NCI-H526 treated with DMSO at 0.1 percent for 48 hours (cell line): ENCODE data around the gene OLA1.

Experiments
- DNase-seq: peaks from one replicate; lab custom pipeline; 2025; lab: John Stamatoyannopoulos, UW

OLA1 gene

DNA sequence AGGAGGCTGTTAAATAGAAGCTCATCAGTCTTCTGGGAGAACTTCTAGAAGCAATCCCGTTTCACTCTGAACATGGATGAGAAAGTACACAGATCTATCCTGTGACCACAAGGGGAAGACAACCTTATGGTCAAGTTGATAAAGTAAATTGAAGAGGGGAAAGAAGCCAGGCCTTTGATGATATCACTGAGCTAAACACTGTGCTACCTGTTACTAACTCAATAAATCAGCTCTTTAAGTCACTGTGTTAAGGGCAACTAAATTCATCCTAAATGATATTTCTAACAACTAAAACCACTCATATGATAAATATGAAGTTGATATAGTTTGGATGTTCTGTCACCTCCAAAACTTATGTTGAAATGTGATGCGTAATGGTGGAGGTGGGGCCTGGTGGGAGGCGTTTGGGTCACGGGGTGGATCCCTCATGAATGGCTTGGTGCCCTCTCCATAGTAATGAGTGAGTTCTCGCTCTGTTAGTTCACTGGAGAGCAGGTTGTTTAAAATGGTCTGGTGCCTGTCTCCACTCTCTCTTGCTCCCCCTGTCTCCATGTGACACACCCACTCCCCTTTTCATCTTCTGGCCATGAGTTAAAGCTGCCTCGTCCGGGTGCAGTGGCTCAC lies 23.6 kb downstream of the OLA1 start:
- no peak for DNase-seq

DNA sequence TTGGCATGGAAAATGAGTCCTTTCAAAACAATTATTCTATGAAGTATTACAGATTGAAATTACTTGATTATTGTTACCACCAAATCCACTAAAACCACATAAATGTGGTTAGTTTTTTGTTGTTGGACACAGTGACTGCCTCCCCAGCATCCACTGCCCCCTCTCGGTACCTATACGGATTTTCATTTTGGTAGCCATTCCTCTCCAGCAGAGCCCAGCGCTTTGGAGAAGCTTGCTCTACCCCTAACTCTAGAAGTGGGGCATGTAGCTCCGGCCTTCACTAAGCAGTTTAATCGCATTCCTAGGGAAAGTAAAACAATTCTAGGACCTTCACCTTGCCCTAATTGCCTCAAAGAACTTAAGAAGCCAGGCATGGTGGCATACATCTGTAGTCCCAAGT lies 24.2 kb downstream of the OLA1 start:
- no peak for DNase-seq

GRCh38 chr2:174223388-174223787 lies 24.9 kb downstream of the OLA1 start:
- DNase-seq: no peak

- no peak for DNase-seq
Measured at GRCh38 chr2:174222154-174222553, 26.2 kb downstream of the OLA1 start.

GRCh38 chr2:174219321-174219720 lies 29.0 kb downstream of the OLA1 start:
- DNase-seq: no peak

DNA sequence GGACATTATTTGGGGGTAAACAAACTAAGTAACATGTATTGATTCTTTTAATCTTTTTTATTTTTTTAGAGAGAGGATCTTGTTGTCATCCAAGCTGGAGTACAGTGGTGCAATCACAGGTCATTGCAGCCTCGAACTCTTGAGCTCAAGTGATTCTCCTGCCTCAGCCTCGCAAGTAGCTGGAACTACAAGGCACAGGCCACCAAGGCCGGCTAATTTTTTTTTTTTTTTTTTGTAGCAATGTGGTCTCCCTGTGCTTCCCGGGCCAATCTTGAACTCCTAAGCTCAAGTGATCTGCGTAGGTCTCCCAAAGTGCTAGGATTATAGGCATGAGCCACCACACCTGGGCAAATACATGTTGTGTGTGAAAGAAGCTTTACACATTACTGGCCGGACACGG lies 29.6 kb downstream of the OLA1 start:
- DNase-seq: no peak

- no peak for DNase-seq
Measured at GRCh38 chr2:174217869-174218268, 30.5 kb downstream of the OLA1 start.

DNA sequence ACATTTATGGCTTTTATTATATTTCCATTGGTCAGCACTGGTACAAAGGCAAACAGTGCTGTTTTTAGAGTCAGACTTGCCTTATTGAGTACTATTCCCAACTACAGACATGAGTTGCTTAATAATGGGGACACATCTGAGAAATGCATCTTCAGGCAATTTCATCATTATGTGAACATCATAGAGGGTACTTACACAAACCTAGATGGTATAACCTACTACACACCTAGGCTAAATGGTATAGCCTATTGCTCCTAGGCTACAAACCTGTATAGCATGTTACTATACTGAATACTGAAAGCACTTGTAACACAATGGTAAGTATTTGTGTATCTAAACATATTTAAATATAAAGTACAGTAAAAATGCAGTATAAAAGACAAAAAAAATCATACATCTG lies 36.4 kb downstream of the OLA1 start:
- no peak for DNase-seq

DNA sequence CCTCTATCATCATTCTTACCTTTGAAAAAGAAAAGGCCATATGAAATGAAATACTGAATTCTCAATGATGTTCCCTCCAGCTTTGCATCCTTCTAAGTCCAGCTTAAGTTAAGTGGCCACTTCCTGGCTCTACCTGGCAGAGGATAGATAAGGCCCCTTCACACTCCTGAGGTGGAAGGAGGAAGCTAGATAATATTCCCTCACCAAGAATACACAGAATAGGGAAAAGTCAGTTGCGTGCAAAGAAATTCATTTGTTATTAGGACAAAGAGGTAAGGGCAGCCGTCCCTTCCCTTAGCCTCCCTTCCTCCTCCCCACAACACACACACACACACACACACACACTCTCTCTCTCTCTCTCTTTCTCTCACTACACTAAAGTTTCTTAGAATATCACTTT lies 37.5 kb downstream of the OLA1 start:
- DNase-seq: no peak

DNA sequence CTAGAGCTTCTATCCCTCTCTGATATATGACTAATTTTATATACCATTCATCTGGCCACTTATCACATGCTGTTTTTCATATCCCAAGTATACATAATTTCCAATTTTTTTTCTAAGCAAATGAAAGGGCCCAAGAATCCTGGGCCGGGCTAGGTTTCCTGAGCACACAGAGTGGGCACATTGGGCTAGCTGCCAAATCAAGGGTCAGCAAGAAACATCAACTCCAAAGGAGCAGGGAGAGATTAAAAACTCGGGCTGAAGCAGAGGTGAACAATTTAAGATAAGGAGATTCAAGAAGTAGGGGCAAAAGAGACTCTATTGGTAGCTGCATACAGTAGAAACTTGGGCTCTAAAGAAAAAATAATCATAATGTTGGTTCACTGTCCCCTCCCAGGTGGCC lies 39.0 kb downstream of the OLA1 start:
- DNase-seq: no peak

DNA sequence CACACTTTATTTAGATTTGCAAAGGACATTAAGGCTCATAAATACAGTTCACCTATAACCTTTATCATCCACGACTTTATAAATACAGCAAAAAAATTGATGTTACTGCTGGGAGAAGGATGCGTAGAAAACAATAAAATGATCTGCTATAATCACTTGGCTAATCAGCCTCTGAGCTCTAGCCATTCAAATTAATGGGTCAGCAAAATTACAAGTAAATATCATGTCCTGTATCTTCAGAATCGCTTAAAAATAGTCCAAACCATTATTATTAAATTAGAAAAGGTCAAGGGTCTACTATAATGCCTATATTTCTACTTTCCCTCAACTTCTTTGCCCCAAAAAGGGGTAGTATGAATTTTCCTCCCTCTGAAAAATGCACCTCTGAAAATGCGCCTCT lies 40.3 kb downstream of the OLA1 start:
- no peak for DNase-seq

DNA sequence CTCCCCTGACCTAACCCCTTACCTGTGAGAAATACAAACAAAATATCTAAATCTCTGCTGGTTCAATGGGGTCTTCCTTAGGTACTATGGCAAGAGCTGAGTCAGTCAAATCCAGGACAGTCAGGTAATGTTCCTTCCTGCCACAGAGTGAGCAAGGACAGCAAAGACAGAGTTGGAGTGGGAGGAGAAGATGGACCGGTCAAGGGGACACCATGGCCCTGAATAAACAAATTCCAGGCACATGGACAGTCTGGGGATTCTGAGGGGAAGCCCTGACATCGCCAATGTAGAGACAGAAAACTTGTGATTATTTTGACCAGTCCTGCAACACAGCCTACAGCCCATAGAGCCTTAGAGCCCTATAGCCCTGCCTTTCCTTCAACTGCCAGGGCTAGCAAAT lies 42.8 kb downstream of the OLA1 start:
- no peak for DNase-seq

GRCh38 chr2:174202188-174202587 lies 46.1 kb downstream of the OLA1 start:
- no peak for DNase-seq

GRCh38 chr2:174198846-174199564 lies 49.3 kb downstream of the OLA1 start:
- DNase-seq: no peak

GRCh38 chr2:174195253-174195652 lies 53.1 kb downstream of the OLA1 start:
- DNase-seq: no peak

DNA sequence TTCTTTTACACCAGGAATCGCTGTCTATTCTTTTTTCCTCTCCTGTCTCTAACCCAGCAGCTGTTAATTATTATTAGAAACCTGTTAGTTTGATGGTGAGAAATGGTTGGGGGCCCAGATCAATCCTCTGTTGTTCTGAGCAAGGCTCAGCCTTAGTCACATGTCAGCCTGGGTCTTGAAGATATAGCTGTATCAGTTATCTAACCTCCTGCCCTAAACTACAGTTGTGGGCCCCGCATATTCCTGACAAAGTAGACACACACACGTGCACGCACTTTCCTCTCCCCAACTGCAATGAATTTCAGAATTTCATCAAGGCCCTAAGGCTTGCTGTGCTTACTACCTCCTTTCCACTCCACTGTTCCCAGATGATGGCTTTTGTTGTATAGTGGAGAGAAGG lies 54.6 kb downstream of the OLA1 start:
- no peak for DNase-seq

DNA sequence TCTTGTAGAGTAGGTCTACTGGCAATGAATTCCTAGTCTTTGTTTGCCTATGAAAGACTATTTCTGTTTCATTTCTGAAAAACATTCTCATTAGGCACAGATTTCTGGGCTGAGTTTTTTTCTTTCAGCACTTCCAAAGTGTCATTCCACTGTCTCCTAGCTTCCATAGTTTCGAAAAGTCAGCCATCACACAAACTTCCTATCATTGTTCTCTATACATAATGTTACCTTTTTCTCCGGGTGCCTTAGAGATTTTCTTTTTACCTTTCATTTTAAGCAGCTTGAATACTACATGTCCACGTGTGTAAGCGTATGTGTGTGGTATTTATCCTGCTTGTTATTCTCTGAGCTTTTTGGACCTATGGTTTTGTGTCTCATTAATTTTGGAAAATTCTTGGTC lies 55.7 kb downstream of the OLA1 start:
- no peak for DNase-seq

DNA sequence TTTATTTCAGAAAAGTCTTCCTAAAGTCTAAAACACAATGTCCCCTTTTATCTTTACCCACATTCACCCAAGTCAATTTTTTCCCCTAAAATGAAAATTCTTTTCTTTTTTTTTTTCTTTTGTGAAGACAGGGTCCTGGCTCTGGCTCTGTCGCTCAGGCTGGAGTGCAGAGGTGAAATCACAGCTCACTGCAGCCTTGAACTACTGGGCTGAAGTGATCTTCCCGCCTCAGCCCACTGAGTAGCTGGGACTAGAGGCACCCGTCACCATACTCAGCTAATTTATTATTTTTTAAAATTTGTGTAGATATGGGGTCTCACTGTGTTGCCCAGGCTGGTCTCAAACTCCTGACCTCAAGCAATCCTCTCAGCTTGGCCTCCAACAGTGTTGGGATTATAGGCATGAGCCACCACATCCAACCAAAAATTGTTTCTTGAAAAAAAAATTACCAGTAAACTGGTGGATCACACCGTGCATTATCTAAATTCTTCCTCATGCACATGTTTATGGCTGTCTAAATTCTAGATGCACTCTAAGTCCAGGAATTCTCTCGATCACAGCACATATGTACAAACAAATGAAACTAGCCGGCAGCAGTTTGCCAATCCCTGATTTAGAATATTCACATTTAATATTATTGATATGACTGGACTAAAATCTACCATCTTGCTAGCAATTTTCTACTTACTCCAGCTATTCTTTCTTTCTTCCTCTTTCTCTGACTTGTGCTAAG lies 56.8 kb downstream of the OLA1 start:
- DNase-seq: no peak

- DNase-seq: no peak
Measured at GRCh38 chr2:174184915-174185314, 63.4 kb downstream of the OLA1 start.

DNA sequence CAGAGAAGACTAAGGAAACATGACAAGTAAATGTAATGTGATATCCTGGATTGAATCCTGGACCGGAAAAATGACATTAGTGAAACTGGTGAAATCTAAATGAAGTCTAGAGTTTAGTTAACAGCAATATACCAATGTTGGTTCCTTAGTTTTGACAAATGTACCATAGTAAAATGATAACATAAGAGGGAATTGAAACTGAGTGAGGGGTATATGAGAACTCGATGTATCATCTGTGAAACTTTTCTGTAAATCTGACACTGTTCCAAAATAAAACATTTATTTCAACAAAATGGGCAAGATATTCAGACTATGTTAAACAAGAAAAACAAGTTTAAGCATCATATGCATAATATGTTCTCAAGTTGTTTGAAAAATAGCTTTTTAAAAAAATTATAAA lies 63.8 kb downstream of the OLA1 start:
- no peak for DNase-seq

GRCh38 chr2:174183076-174183475 lies 65.3 kb downstream of the OLA1 start:
- no peak for DNase-seq

GRCh38 chr2:174181368-174181767 lies 67.0 kb downstream of the OLA1 start:
- no peak for DNase-seq

DNA sequence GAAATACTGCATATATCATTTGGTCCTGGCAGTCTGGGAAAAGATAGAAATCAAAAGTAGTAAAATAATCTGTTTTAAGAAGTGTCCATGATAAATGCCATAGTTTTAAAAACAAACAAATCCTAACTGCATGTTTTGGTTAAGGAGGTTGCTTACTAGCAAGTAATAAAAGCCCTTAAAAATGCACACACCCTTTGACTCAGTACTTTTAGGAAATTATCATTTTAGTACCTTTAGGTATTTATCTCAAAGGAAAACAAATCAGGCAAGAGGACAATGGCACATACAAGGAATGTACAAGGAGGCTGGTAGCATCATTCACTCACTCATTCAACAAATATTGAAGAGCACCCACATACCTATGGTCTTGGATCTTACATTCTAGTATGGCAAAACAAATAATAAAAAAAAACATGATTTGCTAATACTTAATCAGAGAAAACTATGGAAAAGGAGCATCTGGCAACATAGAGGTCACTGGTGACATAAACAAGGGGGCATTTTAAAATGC lies 67.6 kb downstream of the OLA1 start:
- DNase-seq: no peak
